OCI-LY1 (cell line): ENCODE measurements around the gene PRKCE.

Experiments used
- EZH2 ChIP-seq: fragments of 200-600 bp; sonication (generic), shearing (Covaris generic); IDR thresholded peaks from 2 replicates; pipeline ENCODE4 v1.8.0; 2017; ENCODE audit warnings: borderline replicate concordance, mixed run types, mild to moderate bottlenecking, antibody characterized with exemption, low read length, moderate library complexity, mixed read lengths
- TF ChIP-seq, protein P1 (sequence below): fragments of 200-600 bp; sonication (generic), shearing (Covaris generic); IDR thresholded peaks from 2 replicates; pipeline ENCODE4 v1.5.1; 2017; ENCODE audit warnings: mild to moderate bottlenecking, antibody characterized with exemption, low read length, moderate library complexity, mixed read lengths

DNA sequence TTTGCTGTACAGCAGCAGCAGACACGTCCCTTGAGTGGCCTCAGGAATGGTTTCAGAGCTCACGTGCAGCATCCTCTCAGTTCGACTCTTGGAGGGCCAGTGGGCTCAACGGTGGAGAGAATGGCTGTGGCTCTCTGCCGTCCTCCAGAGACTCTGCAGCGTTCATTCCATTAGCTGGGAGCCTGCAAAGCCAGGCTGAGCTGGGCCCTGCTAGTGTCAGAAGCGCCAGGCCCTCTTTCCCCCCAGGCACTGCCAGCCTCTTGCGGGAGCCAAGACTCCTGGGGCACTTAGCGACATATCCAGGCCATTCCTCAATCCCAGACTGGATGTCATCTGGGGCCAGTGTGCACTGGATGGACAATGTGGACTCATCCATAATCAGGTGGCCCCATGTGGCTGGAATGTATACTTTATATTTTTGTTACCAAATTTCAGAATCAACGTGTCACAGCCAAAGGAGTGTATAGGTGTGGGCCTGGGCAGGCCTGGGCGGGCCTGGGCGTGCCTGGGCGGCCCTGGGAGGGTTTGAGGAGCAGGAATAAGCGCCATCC is 520.6 kb downstream of the PRKCE start:
- TF ChIP-seq, protein P1, sequence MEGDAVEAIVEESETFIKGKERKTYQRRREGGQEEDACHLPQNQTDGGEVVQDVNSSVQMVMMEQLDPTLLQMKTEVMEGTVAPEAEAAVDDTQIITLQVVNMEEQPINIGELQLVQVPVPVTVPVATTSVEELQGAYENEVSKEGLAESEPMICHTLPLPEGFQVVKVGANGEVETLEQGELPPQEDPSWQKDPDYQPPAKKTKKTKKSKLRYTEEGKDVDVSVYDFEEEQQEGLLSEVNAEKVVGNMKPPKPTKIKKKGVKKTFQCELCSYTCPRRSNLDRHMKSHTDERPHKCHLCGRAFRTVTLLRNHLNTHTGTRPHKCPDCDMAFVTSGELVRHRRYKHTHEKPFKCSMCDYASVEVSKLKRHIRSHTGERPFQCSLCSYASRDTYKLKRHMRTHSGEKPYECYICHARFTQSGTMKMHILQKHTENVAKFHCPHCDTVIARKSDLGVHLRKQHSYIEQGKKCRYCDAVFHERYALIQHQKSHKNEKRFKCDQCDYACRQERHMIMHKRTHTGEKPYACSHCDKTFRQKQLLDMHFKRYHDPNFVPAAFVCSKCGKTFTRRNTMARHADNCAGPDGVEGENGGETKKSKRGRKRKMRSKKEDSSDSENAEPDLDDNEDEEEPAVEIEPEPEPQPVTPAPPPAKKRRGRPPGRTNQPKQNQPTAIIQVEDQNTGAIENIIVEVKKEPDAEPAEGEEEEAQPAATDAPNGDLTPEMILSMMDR: no peak
- no peak for TF ChIP-seq EZH2
